C4-2B (cell line): ENCODE results near the gene AOAH.

ENCODE experiments used
- ZFX ChIP-seq: fragments of 450-650 bp; IDR thresholded peaks from 2 replicates; pipeline ENCODE4 v1.6.1; 2017
- TF ChIP-seq, protein P1 (sequence below): fragments of 450-650 bp; conservative IDR thresholded peaks from 2 replicates; pipeline ENCODE4 v1.5.1; 2017; ENCODE audit warnings: mild to moderate bottlenecking

- TF ChIP-seq, protein P1, sequence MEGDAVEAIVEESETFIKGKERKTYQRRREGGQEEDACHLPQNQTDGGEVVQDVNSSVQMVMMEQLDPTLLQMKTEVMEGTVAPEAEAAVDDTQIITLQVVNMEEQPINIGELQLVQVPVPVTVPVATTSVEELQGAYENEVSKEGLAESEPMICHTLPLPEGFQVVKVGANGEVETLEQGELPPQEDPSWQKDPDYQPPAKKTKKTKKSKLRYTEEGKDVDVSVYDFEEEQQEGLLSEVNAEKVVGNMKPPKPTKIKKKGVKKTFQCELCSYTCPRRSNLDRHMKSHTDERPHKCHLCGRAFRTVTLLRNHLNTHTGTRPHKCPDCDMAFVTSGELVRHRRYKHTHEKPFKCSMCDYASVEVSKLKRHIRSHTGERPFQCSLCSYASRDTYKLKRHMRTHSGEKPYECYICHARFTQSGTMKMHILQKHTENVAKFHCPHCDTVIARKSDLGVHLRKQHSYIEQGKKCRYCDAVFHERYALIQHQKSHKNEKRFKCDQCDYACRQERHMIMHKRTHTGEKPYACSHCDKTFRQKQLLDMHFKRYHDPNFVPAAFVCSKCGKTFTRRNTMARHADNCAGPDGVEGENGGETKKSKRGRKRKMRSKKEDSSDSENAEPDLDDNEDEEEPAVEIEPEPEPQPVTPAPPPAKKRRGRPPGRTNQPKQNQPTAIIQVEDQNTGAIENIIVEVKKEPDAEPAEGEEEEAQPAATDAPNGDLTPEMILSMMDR, result no peak
- no peak for TF ChIP-seq ZFX
Observed at GRCh38 chr7:36734731-36735130, 10.4 kb upstream of the AOAH start.
